Right atrium auricular region (tissue), 2 donors: ENCODE data around the gene INPP5A. TPM values are rescaled to one million over a fixed set of nuclear protein-coding genes. Genes with fewer than 3 reads are reported as not detected.

Source experiments
- DNase-seq: peaks from one replicate; pipeline ENCODE4 v3.0.0-alpha.2; 2019; ENCODE audit warnings: low spot score
- H3K27ac ChIP-seq, 2 donors: fragments of 200-600 bp; sonication (generic); 1 replicate in 1 of 2; 2 replicates in 1 of 2; pipeline ENCODE4 v1.5.1; 2016 to 2019
- H3K27me3 ChIP-seq, 2 donors: fragments of 200-600 bp; sonication (generic); one replicate each; pipeline versions ENCODE4 v1.5.1 to v1.6.0; 2017 to 2019
- H3K36me3 ChIP-seq: fragments of 200-600 bp; sonication (generic); one replicate; pipeline ENCODE4 v1.5.1; 2016
- H3K4me1 ChIP-seq, 2 donors: fragments of 200-600 bp; sonication (generic); one replicate each; pipeline versions ENCODE4 v1.5.1 to v1.6.0; 2017 to 2019
- H3K4me3 ChIP-seq, 2 donors: fragments of 200-600 bp; sonication (generic); 1 replicate in 1 of 2; 2 replicates in 1 of 2; pipeline ENCODE4 v1.5.1; 2017 to 2019; ENCODE audit warnings: mild to moderate bottlenecking in 1 of 2, moderate library complexity in 1 of 2
- H3K9me3 ChIP-seq, 2 donors: fragments of 200-600 bp; sonication (generic); one replicate each; pipeline ENCODE4 v1.5.1; 2019
- total RNA-seq, 2 donors: library from RNA; depleted of rRNA; stranded (reverse); fragments of >200 nt; gene quantifications; one replicate each; pipeline ENCODE4 v1.1.0, GENCODE V29; 2016
- TF ChIP-seq, protein P1 (sequence below), 2 donors: fragments of 200-600 bp; sonication (generic); IDR thresholded peaks; one replicate each; pipeline ENCODE4 v1.5.1; 2019; ENCODE audit warnings: antibody characterized with exemption in 2 of 2

INPP5A gene
- total RNA-seq, 2 donors from 2014 or later, result 116 to 143 TPM

- Histone ChIP-seq H3K9me3 (no peaks in the 10 kb centered on the region), H3K36me3 (peaks cover 43% of the 10 kb centered on the region), H3K4me3 (no peak overlapping the region), H3K27ac (no peak overlapping the region), H3K27me3 (peaks cover 13 to 36% of the 10 kb centered on the region in 2 donors), H3K4me1 (peaks cover 0 to 34% of the 10 kb centered on the region in 2 donors)
- DNase-seq, result no peak
- TF ChIP-seq, protein P1, sequence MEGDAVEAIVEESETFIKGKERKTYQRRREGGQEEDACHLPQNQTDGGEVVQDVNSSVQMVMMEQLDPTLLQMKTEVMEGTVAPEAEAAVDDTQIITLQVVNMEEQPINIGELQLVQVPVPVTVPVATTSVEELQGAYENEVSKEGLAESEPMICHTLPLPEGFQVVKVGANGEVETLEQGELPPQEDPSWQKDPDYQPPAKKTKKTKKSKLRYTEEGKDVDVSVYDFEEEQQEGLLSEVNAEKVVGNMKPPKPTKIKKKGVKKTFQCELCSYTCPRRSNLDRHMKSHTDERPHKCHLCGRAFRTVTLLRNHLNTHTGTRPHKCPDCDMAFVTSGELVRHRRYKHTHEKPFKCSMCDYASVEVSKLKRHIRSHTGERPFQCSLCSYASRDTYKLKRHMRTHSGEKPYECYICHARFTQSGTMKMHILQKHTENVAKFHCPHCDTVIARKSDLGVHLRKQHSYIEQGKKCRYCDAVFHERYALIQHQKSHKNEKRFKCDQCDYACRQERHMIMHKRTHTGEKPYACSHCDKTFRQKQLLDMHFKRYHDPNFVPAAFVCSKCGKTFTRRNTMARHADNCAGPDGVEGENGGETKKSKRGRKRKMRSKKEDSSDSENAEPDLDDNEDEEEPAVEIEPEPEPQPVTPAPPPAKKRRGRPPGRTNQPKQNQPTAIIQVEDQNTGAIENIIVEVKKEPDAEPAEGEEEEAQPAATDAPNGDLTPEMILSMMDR (IDR thresholded peaks at IDR 0.05), result no peak
Measured at GRCh38 chr10:132783165-132783939, 245.8 kb downstream of the INPP5A start.

- Histone ChIP-seq H3K27me3 (peaks cover 13 to 41% of the 10 kb centered on the region in 2 donors), H3K4me3 (no peak overlapping the region), H3K9me3 (no peaks in the 10 kb centered on the region), H3K4me1 (peaks cover 0 to 36% of the 10 kb centered on the region in 2 donors), H3K27ac (no peak overlapping the region), H3K36me3 (peaks cover 36% of the 10 kb centered on the region)
- no peak for DNase-seq
- TF ChIP-seq, protein P1 (IDR thresholded peaks at IDR 0.05), result no peak
Measured at GRCh38 chr10:132783940-132784865, 246.6 kb downstream of the INPP5A start.

DNA sequence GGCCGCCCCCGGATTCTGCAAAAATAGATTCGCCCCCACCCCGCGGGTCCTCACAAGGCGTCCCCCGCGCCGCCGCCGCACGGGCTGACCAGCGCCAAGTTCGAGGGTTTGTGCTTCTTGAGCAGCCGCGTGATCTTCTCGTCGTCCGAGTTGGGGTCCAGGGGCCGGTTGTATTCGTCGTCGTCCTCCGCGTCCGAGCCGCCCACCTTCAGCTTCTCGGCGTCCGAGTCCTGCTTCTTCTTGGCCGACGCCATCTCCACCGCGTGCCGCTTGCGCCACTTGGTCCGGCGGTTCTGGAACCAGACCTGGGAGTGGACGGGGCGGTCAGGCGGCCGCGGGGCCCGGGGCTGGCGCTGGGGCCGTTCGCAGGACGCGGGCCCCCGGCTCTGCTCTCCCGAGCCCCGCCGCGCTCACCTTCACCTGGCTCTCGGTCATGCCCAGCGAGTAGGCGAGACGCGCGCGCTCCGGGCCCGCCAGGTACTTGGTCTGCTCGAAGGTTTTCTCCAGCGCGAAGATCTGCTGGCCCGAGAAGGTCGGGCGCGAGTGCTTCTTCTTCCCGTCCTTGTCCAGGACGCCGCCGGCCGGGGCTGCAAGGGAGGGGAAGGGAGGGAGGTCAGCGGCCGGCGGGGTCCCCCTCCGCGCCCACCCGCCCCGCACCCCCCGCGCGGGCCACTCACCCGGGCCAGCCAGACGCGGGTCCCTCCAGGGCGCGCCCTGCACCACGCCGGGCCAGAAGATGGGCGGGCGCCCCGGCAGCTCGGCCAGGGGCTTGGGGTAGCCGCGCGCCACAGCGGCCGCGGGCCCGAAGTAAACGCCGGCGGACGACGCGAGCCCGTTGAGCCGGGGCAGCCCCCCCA is 247.5 kb downstream of the INPP5A start:
- TF ChIP-seq, protein P1 (IDR thresholded peaks at IDR 0.05), result no peak
- peaks cover 28% of the 10 kb centered on the region for H3K36me3 ChIP-seq
- no peak overlapping the region for H3K27ac ChIP-seq
- H3K27me3 ChIP-seq, result peaks cover 13 to 41% of the 10 kb centered on the region in 2 donors
- H3K4me3 ChIP-seq, result peak overlapping the region in 1 of 2 donors; percentile 17
- DNase-seq, result no peak
- H3K4me1 ChIP-seq, result peaks cover 0 to 36% of the 10 kb centered on the region in 2 donors
- no peaks in the 10 kb centered on the region for H3K9me3 ChIP-seq

- Histone ChIP-seq H3K27me3 (peaks cover 13 to 41% of the 10 kb centered on the region in 2 donors), H3K36me3 (peaks cover 21% of the 10 kb centered on the region), H3K4me3 (peak within 1 kb of the TSS in 1 of 2 donors; percentile 28), H3K27ac (no peak within 1 kb of the TSS), H3K9me3 (no peaks in the 10 kb centered on the region), H3K4me1 (peaks cover 0 to 36% of the 10 kb centered on the region in 2 donors)
- DNase-seq, result no peak
- TF ChIP-seq, protein P1 (IDR thresholded peaks at IDR 0.05), result no peak
Measured at GRCh38 chr10:132785723-132786475, 248.3 kb downstream of the INPP5A start, which contains the start of gene NKX6-2. Gene NKX6-2 (minus strand): TSS chr10:132786147. CDS start chr10:132785948, 199 bp downstream.
